Retinal pigment epithelial cell (primary cell): ENCODE measurements around the gene PHF20.
"Not testable (repeated sequence)": the region's sequence is repeated elsewhere in the genome, so short reads cannot be mapped to it uniquely, and the experiment has no call there.

Source experiments
- DNase-seq: peaks from one replicate; pipeline ENCODE4 v3.0.0-alpha.2; 2010; ENCODE audit warnings: low read depth
- H3K4me3 ChIP-seq: 2 replicates; pipeline ENCODE4 v1.5.1; 2011; ENCODE audit warnings: mild to moderate bottlenecking, low read length, control low read depth, moderate library complexity
- TF ChIP-seq, protein P1 (sequence below): conservative IDR thresholded peaks from 2 replicates; pipeline ENCODE4 v1.5.1; 2011; ENCODE audit warnings: low read depth, low read length, control low read depth, inconsistent platforms

Gene PHF20

GRCh38 chr20:35991142-35991771, 219.4 kb downstream of the PHF20 start:
- H3K4me3 ChIP-seq = no peak overlapping the region
- TF ChIP-seq, protein P1, sequence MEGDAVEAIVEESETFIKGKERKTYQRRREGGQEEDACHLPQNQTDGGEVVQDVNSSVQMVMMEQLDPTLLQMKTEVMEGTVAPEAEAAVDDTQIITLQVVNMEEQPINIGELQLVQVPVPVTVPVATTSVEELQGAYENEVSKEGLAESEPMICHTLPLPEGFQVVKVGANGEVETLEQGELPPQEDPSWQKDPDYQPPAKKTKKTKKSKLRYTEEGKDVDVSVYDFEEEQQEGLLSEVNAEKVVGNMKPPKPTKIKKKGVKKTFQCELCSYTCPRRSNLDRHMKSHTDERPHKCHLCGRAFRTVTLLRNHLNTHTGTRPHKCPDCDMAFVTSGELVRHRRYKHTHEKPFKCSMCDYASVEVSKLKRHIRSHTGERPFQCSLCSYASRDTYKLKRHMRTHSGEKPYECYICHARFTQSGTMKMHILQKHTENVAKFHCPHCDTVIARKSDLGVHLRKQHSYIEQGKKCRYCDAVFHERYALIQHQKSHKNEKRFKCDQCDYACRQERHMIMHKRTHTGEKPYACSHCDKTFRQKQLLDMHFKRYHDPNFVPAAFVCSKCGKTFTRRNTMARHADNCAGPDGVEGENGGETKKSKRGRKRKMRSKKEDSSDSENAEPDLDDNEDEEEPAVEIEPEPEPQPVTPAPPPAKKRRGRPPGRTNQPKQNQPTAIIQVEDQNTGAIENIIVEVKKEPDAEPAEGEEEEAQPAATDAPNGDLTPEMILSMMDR = peak; percentile 68
- DNase-seq = no peak

DNA sequence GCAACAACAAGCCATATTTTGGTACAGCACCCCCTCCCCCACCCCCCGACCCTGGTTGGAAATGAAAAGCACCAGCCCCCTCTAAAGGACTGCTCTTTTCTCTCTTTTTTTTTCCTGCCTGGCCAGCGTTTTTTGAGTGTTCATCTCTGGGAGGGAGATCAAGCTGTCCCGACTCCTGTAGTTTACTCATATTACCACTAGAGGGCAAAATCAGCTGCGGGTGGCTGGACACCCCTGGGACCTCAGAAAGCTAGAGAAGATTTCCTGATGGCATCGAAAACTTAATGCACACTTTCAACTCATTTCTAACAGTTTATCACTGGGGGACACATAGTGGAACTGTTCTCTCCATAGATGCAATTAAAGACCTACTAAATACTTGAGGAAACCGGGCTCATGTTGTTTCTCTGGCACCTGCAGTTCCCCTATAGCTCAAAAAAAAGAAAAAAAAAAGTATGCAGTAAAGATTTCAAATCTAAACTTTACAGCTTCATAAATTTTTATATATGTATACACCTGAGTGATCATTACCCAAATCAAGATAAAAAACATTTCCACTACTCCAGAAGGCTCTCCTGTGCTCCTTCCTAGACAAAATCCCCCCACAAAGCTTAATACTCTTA, 221.0 kb downstream of the PHF20 start:
- TF ChIP-seq, protein P1 = peak; percentile 87
- H3K4me3 ChIP-seq = no peak overlapping the region
- DNase-seq = no peak

GRCh38 chr20:35994994-35995453, 223.2 kb downstream of the PHF20 start:
- no peak overlapping the region for H3K4me3 ChIP-seq
- DNase-seq = peak; percentile 36
- TF ChIP-seq, protein P1 = peak; percentile 98

GRCh38 chr20:35996492-35996891, 224.7 kb downstream of the PHF20 start:
- H3K4me3 ChIP-seq, DNase-seq: not testable (repeated sequence)
